DMS153 treated with DMSO at 0.1 percent for 48 hours (cell line): ENCODE results near the gene ANO10.
A peak's percentile ranks its signal among the peaks of the same experiment; 100 is the strongest.
"Not testable (repeated sequence)": the region's sequence is repeated elsewhere in the genome, so short reads cannot be mapped to it uniquely, and the experiment has no call there.

Experiments used
- DNase-seq: peaks from one replicate; lab custom pipeline; 2025; ENCODE audit not compliant: unreplicated experiment; lab: John Stamatoyannopoulos, UW

Gene ANO10

GRCh38 chr3:43523454-43524053 lies 98.3 kb downstream of the ANO10 start:
- no peak for DNase-seq

- DNase-seq: no peak
Observed at GRCh38 chr3:43522727-43523362, 99.0 kb downstream of the ANO10 start.

GRCh38 chr3:43521941-43522340 lies 99.9 kb downstream of the ANO10 start:
- DNase-seq: no peak

GRCh38 chr3:43518515-43518914 lies 103.3 kb downstream of the ANO10 start:
- DNase-seq: not testable (repeated sequence)

GRCh38 chr3:43515970-43516635 lies 105.7 kb downstream of the ANO10 start:
- no peak for DNase-seq

- no peak for DNase-seq
Observed at GRCh38 chr3:43515208-43515917, 106.4 kb downstream of the ANO10 start.

- no peak for DNase-seq
Observed at GRCh38 chr3:43512754-43513404, 108.9 kb downstream of the ANO10 start.

- no peak for DNase-seq
Observed at GRCh38 chr3:43506644-43507043, 115.2 kb downstream of the ANO10 start.

- DNase-seq: no peak
Observed at GRCh38 chr3:43505351-43505750, 116.5 kb downstream of the ANO10 start.

GRCh38 chr3:43503067-43503728 lies 118.6 kb downstream of the ANO10 start:
- peak; percentile 28 for DNase-seq

- DNase-seq: no peak
Observed at GRCh38 chr3:43499256-43499655, 122.6 kb downstream of the ANO10 start.

- DNase-seq: no peak
Observed at GRCh38 chr3:43497905-43498365, 123.9 kb downstream of the ANO10 start.

GRCh38 chr3:43497422-43497821 lies 124.4 kb downstream of the ANO10 start:
- DNase-seq: no peak

GRCh38 chr3:43496740-43497375 lies 125.0 kb downstream of the ANO10 start:
- no peak for DNase-seq

GRCh38 chr3:43492932-43493331 lies 128.9 kb downstream of the ANO10 start:
- DNase-seq: not testable (repeated sequence)

GRCh38 chr3:43491807-43492206 lies 130.0 kb downstream of the ANO10 start:
- not testable (repeated sequence) for DNase-seq

- no peak for DNase-seq
Observed at GRCh38 chr3:43490640-43491185, 131.1 kb downstream of the ANO10 start.

- no peak for DNase-seq
Observed at GRCh38 chr3:43489930-43490329, 131.9 kb downstream of the ANO10 start.

GRCh38 chr3:43485931-43486330 lies 135.9 kb downstream of the ANO10 start:
- DNase-seq: no peak
